ENCODE data around the gene TFEB.

TFEB gene

DNA sequence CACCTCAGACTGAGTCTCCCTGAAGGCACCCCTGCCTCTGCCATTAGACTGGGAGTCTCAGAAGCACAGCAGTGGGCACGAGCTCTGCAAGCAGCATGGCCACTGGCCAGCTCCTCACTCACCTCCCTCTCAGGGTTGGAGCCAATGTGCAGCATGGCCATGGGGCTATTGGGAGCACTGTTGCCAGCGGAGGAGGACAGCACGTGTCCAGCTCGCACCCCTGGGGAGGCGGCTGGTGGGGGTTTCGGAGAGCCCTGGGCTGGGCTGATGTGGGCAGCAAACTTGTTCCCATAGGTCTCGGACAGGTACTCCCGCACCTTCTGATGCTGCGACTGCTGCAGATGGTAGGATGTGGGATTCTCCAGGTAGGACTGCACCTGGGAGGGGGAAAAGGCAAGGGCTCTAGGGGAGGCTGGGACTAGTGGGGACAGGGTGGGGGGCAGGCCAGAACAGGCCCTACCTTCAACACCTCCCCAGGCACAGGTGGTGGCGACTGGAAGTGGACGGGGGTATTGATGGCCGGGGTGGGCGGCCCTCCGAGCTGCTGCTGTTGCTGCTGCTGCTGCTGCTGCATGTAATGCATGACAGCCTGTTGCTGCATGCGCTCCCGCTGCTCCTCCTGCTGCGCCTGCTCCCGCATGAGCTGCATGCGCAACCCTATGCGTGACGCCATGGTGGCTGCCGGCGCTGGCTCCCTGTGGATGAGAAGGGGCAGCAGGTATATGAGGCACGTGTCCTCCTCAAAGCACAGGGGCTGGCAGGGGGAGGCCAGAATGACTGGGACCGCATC is 44.7 kb downstream of the TFEB start:
- DNase-seq (ENCODE audit: low spot score), result no peak

GRCh38 chr6:41689171-41690008 is 46.0 kb downstream of the TFEB start:
- DNase-seq (ENCODE audit: low spot score), result no peak

- DNase-seq (ENCODE audit: low spot score), result no peak
Measured at GRCh38 chr6:41688256-41688965, 47.0 kb downstream of the TFEB start.

GRCh38 chr6:41687501-41688175 is 47.8 kb downstream of the TFEB start:
- DNase-seq (ENCODE audit: low spot score), result no peak

DNA sequence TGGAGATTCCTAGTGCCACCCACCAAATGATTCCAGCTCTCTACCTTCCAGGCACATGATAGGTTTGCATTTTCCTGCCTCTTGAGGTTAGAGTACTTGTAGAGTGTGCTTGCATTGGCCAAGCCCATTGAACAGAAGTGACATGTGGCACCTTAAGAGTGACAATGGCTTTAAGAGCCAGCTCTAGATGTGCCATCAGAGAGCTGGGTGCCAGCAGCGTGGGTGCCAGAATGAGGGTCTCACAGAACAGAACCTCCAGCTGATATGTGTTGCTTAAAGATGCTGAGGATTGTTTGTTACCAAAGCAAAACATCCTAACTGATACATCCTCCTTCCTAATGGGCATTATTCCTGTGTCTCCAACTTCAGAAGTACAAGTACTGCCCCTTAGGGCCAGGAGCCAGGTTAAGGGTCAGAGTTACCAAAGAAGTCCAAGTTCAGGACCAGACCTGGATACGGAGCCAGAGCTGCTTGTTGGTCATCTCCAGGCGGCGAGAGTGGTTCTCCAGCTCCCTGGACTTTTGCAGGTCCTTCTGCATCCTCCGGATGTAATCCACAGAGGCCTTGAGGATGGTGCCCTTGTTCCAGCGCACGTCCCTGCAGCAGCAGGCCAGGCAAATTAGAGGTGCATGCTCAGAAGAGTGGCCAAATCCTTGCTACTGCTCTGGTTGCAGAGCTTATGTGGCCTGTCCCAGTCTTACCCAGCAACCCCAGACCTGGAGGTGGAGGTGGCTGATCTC is 49.6 kb downstream of the TFEB start:
- no peak for DNase-seq (ENCODE audit: low spot score)

GRCh38 chr6:41684311-41685180 is 50.9 kb downstream of the TFEB start:
- DNase-seq (ENCODE audit: low spot score), result no peak

DNA sequence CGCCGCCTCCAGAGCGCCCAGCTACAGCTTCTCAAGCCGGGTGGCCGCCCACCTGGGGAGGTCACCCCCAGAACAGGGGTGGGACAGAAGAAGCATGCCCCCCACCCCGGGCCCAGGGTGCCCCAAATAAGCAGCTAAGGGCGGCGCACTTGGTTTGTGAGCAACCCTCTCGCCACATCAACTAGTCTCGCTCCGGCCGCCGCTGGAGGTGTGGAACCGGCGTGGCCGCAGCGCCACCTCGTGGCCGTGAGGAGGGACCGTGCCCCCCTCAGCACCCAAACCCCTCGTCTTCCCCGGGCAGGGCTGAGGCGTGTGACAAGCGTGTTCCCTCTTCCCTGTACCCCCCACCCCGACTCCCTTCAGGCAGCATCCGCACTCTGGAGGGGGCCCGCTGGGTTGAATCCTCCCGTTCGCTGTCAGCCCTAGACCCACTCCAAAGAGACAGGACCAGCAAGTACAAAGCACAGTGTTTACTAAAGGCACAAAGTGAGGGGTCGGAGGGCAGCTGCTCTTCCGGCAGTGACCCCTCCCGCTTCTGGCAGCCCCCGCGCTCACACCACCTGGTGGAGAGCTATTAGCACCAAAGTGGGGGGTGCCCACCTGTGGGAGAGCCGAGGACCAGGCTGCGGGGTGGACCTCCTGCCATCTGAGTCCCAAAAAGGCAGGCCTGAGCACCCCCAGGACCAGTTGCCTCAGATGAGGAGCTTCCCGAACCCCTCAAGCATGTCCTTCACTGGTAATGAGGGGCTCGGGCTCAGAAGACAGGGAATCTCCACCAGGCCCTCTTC is 51.7 kb downstream of the TFEB start:
- peak; percentile 90 for DNase-seq (ENCODE audit: low spot score)

DNA sequence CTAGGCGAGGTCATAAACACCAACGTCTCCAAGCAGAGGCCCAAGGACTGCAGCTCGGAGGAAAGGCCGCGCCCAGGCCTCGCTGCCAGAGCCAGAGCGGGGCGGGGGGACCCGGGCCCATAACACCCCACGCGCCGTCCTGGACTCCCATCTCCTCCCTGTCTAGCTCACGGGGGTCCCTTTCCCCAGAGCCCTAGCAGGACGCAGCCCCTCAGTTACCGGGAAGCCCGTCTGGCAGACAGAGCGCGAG is 52.2 kb downstream of the TFEB start:
- DNase-seq (ENCODE audit: low spot score), result no peak

DNA sequence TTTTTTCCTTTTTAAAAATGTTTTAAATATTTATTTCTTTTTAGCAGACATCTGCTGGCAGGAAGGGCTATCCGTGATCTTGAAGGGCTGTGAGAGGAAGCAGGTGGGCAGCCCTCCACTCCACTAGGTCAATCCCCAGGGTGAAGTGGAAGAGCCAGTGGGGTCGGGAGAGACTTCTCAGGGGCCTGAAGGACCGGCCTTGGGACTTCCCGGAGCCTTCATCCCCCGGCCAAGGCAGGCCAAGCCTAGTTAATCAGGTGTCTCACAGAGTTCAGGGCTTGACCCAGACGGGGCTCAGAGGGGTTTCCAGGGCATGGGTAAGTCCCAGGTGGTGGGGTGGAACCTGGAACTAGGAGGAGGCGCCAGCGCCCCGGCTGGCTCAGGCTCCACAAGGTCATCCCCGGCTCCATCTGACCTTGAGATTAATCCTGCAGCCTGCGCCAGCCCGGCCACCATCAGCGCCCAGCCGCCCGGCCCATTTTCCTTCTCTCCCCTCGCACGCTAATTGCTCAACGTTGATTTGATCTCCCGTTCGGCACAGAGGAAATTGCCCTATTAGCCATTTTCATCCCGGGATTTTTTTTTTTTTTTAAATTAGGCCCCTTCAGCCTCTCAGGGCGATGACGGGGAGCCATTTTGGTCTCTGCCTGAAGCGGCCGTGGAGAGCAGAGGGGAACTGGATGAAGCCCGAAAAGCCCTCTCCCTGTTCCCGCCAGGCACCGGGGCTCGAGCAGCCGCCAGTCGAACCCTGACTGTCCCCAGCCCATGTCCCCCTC is 52.7 kb downstream of the TFEB start:
- no peak for DNase-seq (ENCODE audit: low spot score)

GRCh38 chr6:41682056-41682477 is 53.3 kb downstream of the TFEB start:
- peak; percentile 98 for DNase-seq (ENCODE audit: low spot score)

DNA sequence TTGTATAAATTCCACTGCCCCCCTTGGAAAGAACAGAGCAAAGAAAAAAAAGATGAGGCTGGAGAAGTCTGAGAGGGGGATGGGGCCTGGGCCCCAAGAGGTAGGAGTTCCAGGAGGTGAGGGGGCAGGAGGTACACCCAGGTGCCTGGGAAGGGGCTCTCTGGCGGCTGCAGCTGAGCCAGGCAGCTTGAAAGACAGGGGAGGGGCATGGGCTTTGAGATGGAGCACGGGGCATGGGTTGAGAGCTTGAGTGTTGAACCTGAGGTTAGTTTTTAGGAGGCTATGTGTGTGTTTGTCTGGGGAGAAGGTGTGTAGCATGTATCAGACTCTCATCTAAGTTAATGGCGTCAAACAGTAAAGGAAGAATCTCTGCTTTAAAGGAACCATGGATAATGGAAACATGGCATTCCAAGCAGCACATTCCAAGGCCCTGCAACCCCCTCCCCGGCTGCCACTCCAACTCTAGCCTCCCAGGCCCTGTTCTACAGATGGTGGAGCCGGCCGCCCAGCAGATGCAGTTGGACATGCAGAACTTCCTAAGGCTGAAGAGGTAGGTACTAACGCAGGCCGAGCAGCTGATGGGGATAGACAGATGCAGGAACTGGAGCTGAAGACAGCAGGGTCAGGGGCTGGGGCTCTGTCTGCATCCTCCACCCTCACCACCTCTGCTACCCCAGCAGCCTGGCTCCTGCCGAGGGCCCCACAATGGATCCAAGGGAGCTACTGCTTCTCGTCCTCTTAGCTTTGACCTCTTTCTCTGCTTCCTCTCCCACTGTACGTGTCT is 55.0 kb downstream of the TFEB start:
- DNase-seq (ENCODE audit: low spot score), result no peak

DNA sequence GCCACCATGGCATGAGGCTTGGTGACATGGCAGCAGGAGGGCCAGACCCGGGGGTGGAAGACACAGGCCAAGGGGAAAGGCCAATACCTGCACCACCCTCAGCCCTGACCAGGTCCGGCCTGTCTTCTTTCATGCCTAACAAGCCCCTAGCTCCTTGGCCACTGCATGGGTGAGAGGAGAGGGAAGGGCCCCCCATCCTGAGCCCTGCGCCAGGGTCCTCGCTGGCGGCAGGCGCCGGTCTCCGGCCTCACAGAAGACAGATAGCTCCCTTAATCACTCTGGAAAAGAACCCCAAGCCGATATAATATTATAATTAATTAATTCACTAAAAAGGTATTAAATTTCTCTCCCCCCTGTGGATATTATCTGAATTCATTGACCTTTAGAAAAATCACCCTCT is 55.7 kb downstream of the TFEB start:
- no peak for DNase-seq (ENCODE audit: low spot score)

DNA sequence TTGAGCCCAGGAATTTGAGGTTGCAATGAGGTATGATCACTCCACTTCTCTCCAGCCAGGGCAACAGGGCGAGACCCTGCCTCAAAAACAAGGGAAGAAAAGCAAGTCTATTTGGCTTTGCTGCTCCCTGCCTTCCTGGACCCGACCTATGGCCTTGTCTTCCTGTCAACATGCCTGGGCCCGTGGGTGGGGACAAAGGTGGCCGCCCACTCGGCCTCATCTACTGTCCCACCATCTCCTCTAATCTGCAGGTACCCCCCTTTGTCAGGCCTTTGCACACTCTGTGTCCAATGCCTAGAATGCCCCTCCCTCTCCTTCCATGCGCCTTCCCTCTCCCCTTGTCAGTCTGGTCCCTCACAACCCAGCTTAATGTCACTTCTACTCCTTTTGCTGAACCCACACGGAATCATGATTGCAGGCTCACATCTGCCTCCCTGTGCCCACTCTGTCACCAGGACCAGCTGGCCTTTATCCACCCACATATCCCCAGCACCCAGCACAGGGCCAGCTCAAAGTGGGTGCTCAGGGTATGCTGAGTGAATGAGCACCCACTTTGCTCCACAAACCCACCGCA is 56.8 kb downstream of the TFEB start:
- no peak for DNase-seq (ENCODE audit: low spot score)

- no peak for DNase-seq (ENCODE audit: low spot score)
Measured at GRCh38 chr6:41677124-41677921, 58.1 kb downstream of the TFEB start.

GRCh38 chr6:41676431-41676830 is 59.0 kb downstream of the TFEB start:
- no peak for DNase-seq (ENCODE audit: low spot score)

DNA sequence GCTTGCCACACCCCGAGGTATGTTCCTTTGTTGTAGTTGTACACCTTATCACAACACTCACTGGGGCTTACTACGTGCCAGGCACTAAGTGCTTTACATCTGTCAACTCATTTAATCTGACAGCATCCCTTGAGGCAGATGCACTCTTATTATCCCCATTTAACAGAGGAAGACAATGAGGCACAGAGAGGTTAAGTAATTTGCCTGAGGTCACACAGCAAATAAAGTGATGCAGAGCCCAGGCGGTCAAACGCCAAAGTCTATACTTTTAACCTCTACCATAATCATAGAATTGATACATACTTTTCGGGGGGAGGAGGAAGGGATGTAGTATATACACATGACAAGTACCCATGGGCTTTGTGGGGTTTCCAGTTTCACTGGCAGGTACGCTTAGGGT is 59.4 kb downstream of the TFEB start:
- no peak for DNase-seq (ENCODE audit: low spot score)

- no peak for DNase-seq (ENCODE audit: low spot score)
Measured at GRCh38 chr6:41675176-41675775, 60.1 kb downstream of the TFEB start.

Measured in HuH-7 (cell line).